Right lobe of liver (tissue), 4 donors: ENCODE measurements around the gene EFR3B.

ENCODE experiments used
- POLR2A ChIP-seq: fragments of 450-650 bp; IDR thresholded peaks from one replicate; pipeline ENCODE4 v1.6.1; 2017; ENCODE audit warnings: antibody characterized with exemption, mild to moderate bottlenecking
- TF ChIP-seq, protein P1 (sequence below), 4 donors: fragments of 200-600 bp in 3 of 4; fragments of 450-650 bp in 1 of 4; IDR thresholded peaks; one replicate each; pipeline versions ENCODE4 v1.5.1 to v1.8.0; 2016 to 2022; ENCODE audit warnings: antibody characterized with exemption in 4 of 4, mild to moderate bottlenecking in 2 of 4
- donor health status: DM: no; HTN: no; CAD: no.
- donor health status: DM: no; HTN: no; CAD: no.
- donor health status: DM: no; HTN: yes; CAD: no.

DNA sequence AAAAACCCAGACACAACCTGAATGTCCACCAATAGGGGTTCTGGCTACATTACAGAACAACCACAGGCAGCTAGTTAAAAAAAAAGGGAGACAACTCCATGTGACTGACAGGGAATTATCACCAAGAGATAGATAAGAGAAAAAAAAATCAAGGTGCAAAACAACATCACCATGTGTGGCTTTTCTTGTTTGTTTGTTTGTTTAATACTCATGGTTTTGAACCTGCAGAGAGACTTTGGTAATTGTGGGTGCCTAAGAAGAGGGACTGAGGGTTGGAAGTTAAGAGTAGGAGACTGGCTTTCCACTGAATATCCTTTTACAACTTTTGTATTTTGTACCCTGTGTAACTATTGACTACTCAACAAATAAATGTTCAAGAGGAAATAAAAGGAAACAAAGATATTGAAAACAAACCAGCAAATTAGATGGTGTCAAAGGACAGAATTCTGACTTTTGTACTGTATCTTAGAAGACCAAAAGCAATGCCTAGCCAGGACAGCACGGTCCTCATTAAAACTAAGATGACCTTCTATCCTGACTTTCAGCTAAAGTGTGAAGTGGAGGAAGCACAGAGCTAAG lies 47.6 kb upstream of the EFR3B start:
- TF ChIP-seq, protein P1, sequence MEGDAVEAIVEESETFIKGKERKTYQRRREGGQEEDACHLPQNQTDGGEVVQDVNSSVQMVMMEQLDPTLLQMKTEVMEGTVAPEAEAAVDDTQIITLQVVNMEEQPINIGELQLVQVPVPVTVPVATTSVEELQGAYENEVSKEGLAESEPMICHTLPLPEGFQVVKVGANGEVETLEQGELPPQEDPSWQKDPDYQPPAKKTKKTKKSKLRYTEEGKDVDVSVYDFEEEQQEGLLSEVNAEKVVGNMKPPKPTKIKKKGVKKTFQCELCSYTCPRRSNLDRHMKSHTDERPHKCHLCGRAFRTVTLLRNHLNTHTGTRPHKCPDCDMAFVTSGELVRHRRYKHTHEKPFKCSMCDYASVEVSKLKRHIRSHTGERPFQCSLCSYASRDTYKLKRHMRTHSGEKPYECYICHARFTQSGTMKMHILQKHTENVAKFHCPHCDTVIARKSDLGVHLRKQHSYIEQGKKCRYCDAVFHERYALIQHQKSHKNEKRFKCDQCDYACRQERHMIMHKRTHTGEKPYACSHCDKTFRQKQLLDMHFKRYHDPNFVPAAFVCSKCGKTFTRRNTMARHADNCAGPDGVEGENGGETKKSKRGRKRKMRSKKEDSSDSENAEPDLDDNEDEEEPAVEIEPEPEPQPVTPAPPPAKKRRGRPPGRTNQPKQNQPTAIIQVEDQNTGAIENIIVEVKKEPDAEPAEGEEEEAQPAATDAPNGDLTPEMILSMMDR (IDR thresholded peaks at IDR 0.05) = no peak
- TF ChIP-seq POLR2A = no peak
